Fibroblast of peridontal ligament (primary cell): Measurements from ENCODE around the gene LCE1F.
A peak's percentile ranks its signal among the peaks of the same experiment; 100 is the strongest.

Source experiments
- DNase-seq: peaks from one replicate; pipeline ENCODE4 v3.0.0-alpha.2; 2010; ENCODE audit errors: extremely low read depth

The LCE1F gene

GRCh38 chr1:152774875-152775274 is at the start of gene LCE1F:
Gene LCE1F, plus strand, starts transcription at chr1:152775140. Its CDS starts 1,232 bp downstream, at chr1:152776372.
- DNase-seq, result no peak

- DNase-seq, result peak; percentile 5
Measured at GRCh38 chr1:152725261-152725660, 49.7 kb upstream of the LCE1F start.

- DNase-seq, result no peak
Measured at GRCh38 chr1:152728986-152729385, 46.0 kb upstream of the LCE1F start.

- DNase-seq, result no peak
Measured at GRCh38 chr1:152735648-152736047, 39.3 kb upstream of the LCE1F start.

- no peak for DNase-seq
Measured at GRCh38 chr1:152737997-152738396, 36.9 kb upstream of the LCE1F start.

- no peak for DNase-seq
Measured at GRCh38 chr1:152739841-152740240, 35.1 kb upstream of the LCE1F start.

- no peak for DNase-seq
Measured at GRCh38 chr1:152741656-152742055, 33.3 kb upstream of the LCE1F start.

GRCh38 chr1:152743371-152744145 is 31.4 kb upstream of the LCE1F start:
- DNase-seq, result no peak

GRCh38 chr1:152745289-152745704 is 29.6 kb upstream of the LCE1F start:
- DNase-seq, result peak; percentile 71

- DNase-seq, result no peak
Measured at GRCh38 chr1:152745765-152746444, 29.0 kb upstream of the LCE1F start.

- peak; percentile 24 for DNase-seq
Measured at GRCh38 chr1:152747831-152748230, 27.1 kb upstream of the LCE1F start.

- peak; percentile 74 for DNase-seq
Measured at GRCh38 chr1:152752225-152752624, 22.7 kb upstream of the LCE1F start.

- DNase-seq, result no peak
Measured at GRCh38 chr1:152753586-152753985, 21.4 kb upstream of the LCE1F start.

GRCh38 chr1:152756872-152757271 is 18.1 kb upstream of the LCE1F start:
- DNase-seq, result no peak

- DNase-seq, result no peak
Measured at GRCh38 chr1:152757747-152758146, 17.2 kb upstream of the LCE1F start, which contains the start of gene KPRP. Gene KPRP, plus strand, starts transcription at chr1:152758025. Its CDS starts 1,564 bp downstream, at chr1:152759589.

GRCh38 chr1:152758636-152759035 is 16.3 kb upstream of the LCE1F start:
- no peak for DNase-seq

GRCh38 chr1:152759453-152760173 is 15.3 kb upstream of the LCE1F start:
- DNase-seq, result no peak

- no peak for DNase-seq
Measured at GRCh38 chr1:152760551-152761190, 14.3 kb upstream of the LCE1F start.

GRCh38 chr1:152761609-152762213 is 13.2 kb upstream of the LCE1F start:
- no peak for DNase-seq

- peak; percentile 65 for DNase-seq
Measured at GRCh38 chr1:152768847-152769533, 6.0 kb upstream of the LCE1F start.

- no peak for DNase-seq
Measured at GRCh38 chr1:152770411-152770810, 4.5 kb upstream of the LCE1F start.
